DMS 273 treated with DMSO at 0.1 percent for 48 hours (cell line): ENCODE data around the gene KRTAP1-4.
A peak's percentile ranks its signal among the peaks of the same experiment; 100 is the strongest.
"Not testable (repeated sequence)": the region's sequence is repeated elsewhere in the genome, so short reads cannot be mapped to it uniquely, and the experiment has no call there.

ENCODE experiments used
- DNase-seq: peaks from one replicate; lab custom pipeline; 2025; lab: John Stamatoyannopoulos, UW

Gene KRTAP1-4, protein sequence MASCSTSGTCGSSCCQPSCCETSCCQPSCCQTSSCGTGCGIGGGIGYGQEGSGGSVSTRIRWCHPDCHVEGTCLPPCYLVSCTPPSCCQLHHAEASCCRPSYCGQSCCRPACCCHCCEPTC

DNA sequence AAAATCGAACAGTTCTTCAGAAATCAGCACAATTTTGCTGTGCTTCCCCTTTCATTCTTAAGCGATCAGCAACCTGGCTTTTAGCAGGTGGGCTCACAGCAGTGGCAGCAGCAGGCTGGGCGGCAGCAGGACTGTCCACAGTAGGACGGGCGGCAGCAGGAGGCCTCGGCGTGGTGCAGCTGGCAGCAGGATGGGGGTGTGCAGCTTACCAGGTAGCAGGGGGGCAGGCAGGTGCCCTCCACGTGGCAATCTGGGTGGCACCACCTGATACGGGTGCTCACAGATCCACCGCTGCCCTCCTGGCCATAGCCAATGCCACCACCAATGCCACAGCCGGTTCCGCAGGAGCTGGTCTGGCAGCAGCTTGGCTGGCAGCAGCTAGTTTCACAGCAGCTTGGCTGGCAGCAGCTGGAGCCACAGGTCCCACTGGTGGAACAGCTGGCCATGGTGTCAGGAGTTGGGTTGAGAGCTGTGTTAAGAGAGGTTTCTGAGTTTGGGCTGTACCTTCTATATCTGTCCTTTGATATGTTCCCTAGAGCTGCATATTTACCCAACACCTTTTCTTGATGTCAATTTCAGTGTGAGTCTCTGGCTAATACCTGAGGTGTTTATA is at the start of gene KRTAP1-4:
Gene KRTAP1-4 (minus strand): TSS at position 563 of the 613 bp plus-strand sequence. CDS start 117 bp downstream, at position 446.
- no peak for DNase-seq

DNA sequence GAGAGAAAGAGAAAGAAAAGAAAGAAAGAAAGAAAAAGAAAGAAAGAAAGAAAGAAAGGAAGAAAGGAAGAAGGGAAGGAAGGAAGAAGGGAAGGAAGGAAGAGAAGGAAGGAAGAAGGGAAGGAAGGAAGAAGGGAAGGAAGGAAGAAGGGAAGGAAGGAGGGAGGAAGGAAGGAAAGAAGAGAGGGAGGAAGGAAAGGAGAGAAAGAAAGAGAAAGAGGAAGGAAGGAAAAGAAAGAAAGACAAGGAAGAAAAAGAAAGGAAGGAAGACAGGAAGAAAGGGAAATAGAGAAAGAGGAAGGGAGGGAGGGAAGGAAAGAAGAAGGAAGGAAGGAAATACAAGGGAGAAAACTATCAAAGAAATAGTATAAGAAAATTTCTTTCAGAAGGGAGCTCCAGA is 46.8 kb upstream of the KRTAP1-4 start:
- DNase-seq, result no peak

GRCh38 chr17:41073676-41074075 is 43.7 kb upstream of the KRTAP1-4 start:
- DNase-seq, result no peak

- DNase-seq, result peak; percentile 14
Observed at GRCh38 chr17:41071606-41072360, 41.8 kb upstream of the KRTAP1-4 start.

DNA sequence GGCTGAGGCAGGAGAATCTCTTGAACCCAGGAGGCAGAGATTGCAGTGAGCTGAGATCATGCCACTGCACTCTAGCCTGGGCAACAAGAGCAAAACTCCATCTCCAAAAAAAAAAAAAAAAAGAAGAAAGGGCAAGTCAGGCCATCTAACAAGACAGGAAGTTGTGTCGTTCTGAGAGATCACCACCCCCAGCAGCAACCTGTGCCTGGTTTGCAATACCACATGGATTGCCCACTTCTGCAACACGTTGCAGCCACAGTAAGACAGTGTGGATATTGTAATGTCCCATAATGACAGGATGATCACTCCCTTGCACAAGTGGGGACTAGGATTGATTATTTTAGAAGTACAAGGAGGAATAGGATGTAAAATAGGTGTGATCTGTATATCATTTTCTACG is 39.0 kb upstream of the KRTAP1-4 start:
- no peak for DNase-seq

DNA sequence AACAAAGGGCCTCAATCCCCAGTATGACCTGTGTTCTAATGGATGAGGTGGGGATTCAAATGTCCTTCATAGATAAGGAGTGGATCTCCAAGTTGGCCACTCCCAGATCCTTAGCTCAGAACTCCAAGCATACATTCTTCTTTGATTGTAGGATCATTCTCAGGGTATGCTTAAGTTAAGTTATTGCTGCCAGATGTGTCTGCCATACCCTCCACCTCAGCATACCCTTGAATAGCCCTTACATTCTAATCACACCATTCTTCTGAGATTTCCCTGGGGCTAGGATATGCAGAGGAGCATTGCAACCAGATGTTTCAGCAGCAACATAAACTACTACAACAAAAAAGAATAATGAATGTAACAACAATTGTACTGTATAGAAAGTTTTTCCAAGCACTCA is 37.3 kb upstream of the KRTAP1-4 start:
- DNase-seq, result no peak

- no peak for DNase-seq
Observed at GRCh38 chr17:41065829-41066624, 36.0 kb upstream of the KRTAP1-4 start, which contains the start of gene KRTAP2-4. Gene KRTAP2-4 (minus strand): TSS chr17:41065879. CDS start chr17:41065845, 34 bp downstream.

GRCh38 chr17:41065016-41065689 is 35.2 kb upstream of the KRTAP1-4 start:
- not testable (repeated sequence) for DNase-seq

GRCh38 chr17:41064301-41064700 is 34.3 kb upstream of the KRTAP1-4 start:
- DNase-seq, result no peak

GRCh38 chr17:41063449-41063848 is 33.5 kb upstream of the KRTAP1-4 start:
- no peak for DNase-seq

- DNase-seq, result no peak
Observed at GRCh38 chr17:41061964-41062363, 32.0 kb upstream of the KRTAP1-4 start.

- DNase-seq, result no peak
Observed at GRCh38 chr17:41060052-41060604, 30.1 kb upstream of the KRTAP1-4 start, which contains the start of gene KRTAP2-3. Gene KRTAP2-3 (minus strand): TSS chr17:41060114. CDS start chr17:41060050, 64 bp downstream.

GRCh38 chr17:41059276-41060051 is 29.5 kb upstream of the KRTAP1-4 start:
- DNase-seq, result not testable (repeated sequence)

DNA sequence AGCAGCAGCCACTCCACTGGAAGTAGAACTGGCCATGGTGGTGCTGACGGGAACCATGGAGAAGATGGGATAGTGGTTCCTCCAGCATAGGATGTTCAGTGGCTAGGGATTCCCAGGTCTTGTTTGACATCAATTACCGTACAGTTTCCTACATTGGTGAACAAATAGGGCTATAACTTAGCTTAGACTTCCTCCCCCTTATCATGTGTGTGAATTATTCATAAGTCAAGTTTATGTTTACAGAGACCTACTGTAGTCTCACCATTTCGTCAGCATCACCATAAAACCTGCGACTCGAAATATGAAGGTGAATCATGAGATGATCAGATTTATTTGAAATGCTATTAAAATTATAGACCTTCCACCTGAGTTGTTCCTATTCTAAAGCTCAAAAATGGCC is 28.7 kb upstream of the KRTAP1-4 start:
- no peak for DNase-seq

- DNase-seq, result no peak
Observed at GRCh38 chr17:41057547-41057946, 27.6 kb upstream of the KRTAP1-4 start.

- DNase-seq, result not testable (repeated sequence)
Observed at GRCh38 chr17:41055130-41055529, 25.1 kb upstream of the KRTAP1-4 start, which contains the start of gene KRTAP2-2. Gene KRTAP2-2 (minus strand): TSS chr17:41055230. CDS start chr17:41055211, 19 bp downstream.

DNA sequence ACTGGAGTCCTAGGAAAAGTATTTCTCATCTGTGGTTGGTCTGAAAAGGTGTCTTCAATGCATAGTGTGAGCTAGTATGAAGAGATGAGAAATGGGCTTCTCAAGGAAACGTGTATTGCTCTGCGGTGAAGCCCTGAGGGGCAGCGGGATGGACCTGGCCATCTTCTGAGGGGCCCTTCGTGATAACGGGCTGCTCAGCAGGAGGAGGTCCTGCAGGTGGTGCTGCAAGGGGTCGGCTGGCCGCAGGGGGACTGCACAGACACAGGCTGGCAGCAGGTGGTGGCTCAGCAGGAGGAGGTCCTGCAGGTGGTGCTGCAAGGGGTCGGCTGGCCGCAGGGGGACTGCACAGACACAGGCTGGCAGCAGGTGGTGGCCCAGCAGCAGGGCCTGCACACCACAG is 24.6 kb upstream of the KRTAP1-4 start:
- not testable (repeated sequence) for DNase-seq

GRCh38 chr17:41054025-41054424 is 24.0 kb upstream of the KRTAP1-4 start:
- DNase-seq, result no peak

- DNase-seq, result no peak
Observed at GRCh38 chr17:41052566-41052965, 22.6 kb upstream of the KRTAP1-4 start.

GRCh38 chr17:41049110-41049509 is 19.1 kb upstream of the KRTAP1-4 start:
- no peak for DNase-seq
